ENCODE data around the gene DSPP. TPM values are rescaled to one million over a fixed set of nuclear protein-coding genes. Genes with fewer than 3 reads are reported as not detected.

DSPP gene
- total RNA-seq: not detected

GRCh38 chr4:87608229-87608628 is at the start of gene DSPP:
TSS of gene DSPP (plus strand) at chr4:87608529. CDS start at chr4:87610909, 2,380 bp downstream.
- no peak for TF ChIP-seq CTCF (IDR thresholded peaks at IDR 0.05; ENCODE audit: low read depth)

DNA sequence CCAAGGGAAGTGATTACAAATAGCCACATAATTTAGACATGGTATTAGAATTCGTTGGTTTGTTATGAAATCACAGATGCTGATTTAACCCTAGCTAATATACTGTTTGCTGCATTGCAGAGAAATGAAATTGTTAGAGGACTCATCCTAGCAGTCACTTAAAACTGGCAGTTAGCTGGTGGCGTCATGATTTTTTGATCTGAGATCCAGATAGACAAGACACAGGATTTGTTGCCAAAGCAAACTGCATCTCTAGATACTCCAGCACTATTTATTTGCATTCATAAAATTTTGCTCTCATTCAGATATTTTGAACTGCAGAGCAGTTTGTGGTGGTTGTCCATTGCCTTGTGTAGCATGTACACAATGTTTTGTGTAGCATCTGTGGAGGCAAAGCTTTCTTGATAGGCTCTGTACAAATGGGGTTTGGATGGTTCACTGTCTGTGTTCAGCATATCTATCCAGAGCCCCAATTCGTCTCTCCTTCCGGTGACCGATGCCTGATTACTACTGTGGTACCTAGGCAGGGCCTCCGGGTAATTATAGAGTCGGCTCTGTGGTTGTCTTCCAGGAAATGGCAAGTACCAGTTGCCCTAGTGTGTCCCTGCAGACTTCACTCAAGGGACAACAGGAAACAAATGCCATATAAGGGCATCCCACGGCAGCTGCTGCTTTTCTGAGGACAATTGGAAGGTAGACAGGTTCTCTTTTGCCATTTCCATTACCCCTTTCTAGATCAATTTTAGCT is 49.1 kb upstream of the DSPP start:
- TF ChIP-seq CTCF (IDR thresholded peaks at IDR 0.05; ENCODE audit: low read depth): no peak

GRCh38 chr4:87560802-87561201 is 47.5 kb upstream of the DSPP start:
- TF ChIP-seq CTCF (IDR thresholded peaks at IDR 0.05; ENCODE audit: low read depth): no peak

DNA sequence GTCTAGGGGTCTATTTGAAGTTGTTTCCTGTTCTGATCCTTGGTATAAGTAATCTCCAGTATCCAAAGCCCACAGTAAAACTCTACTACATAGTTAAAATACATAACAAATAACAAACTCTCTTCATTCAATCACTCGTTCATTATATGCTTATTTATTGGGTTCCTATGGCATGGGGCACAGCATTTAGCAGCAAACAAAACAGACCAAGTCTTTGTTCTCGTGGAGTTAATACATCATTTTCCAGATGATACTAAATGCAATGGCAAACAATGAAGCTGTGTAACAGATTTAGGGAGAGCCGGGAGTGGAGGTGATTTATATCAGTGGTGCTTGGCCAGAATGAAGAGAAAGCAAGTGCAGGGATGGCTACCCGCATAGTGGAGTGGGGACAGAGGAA is 42.6 kb upstream of the DSPP start:
- TF ChIP-seq CTCF (IDR thresholded peaks at IDR 0.05; ENCODE audit: low read depth): no peak

- TF ChIP-seq CTCF (IDR thresholded peaks at IDR 0.05; ENCODE audit: low read depth): no peak
Measured at GRCh38 chr4:87566276-87566675, 42.1 kb upstream of the DSPP start.

DNA sequence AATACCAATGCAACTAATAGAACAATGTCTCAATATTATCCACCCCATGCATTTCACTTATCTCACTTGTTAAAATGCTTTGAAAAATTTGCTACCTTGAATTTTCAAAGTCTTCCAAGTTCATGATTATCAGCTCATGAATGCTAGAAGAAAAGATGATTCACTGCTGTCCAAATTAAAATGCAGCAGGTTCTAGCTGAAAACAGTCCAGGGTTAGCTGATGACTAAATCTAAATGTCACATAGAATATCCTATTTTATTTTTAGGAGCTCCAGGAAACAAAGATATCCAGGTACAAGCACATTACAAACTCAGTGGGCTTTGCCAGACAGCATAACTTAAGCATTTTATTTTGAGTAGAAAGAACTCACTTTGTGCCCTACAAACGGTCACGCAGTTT is 41.1 kb upstream of the DSPP start:
- no peak for TF ChIP-seq CTCF (IDR thresholded peaks at IDR 0.05; ENCODE audit: low read depth)

DNA sequence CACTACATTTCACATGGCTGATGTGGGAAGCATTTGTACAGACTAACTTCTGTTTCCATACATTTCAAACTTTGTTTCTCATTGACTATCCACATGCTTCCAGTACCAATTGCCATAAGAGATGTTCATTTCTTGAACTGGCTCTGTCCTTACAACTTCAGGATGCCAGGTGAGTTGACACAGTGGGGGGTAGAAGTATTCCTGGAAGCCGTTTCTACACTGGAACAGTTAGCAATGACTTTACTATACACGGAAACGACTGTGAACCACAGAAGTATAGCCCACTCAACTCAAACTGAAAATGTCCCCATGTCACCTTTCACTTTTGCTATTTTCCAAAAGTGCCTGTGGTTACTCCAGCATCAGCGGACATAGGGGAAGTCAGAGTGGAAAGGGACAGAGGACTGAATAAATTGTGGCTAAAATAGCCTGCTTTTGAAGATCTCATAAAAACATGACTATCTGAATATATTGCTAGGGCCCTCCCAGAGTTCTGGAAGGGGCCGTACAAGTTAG is 38.0 kb upstream of the DSPP start:
- no peak for TF ChIP-seq CTCF (IDR thresholded peaks at IDR 0.05; ENCODE audit: low read depth)
